B cell (primary cell): ENCODE data around the gene MME. TPM values are rescaled to one million over a fixed set of nuclear protein-coding genes. Genes with fewer than 3 reads are reported as not detected.

Experiments used
- ATAC-seq: fragments of 200-7000 bp; cut with Tn5 transposase; one replicate; pipeline ENCODE4 v1.10.0; 2021; ENCODE audit warnings: low read depth, mild to moderate bottlenecking, moderate number of reproducible peaks, moderate library complexity
- CTCF ChIA-PET: fragments of 350-600 bp; sonication (Branson Sonifier 250); formaldehyde crosslinking; loops from one replicate; lab custom pipeline; 2021; ENCODE audit warnings: antibody characterized with exemption, inconsistent platforms; lab: Charles Lee
- POLR2A ChIA-PET: fragments of 350-600 bp; sonication (Branson Sonifier 250); formaldehyde crosslinking; loops from one replicate; lab custom pipeline; 2021; ENCODE audit warnings: antibody characterized with exemption; lab: Charles Lee
- DNase-seq: peaks from one replicate; pipeline ENCODE4 v3.0.0; 2013
- H2AFZ ChIP-seq: 2 replicates; pipeline ENCODE4 v1.6.1; 2012; ENCODE audit warnings: mild to moderate bottlenecking, low read depth, low read length; ENCODE audit not compliant: insufficient read depth, poor library complexity, severe bottlenecking
- H3K27ac ChIP-seq, 2 donors: 1 replicate in 1 of 2; 2 replicates in 1 of 2; pipeline ENCODE4 v1.5.1; 2012 to 2013; ENCODE audit warnings: low read length in 2 of 2, mild to moderate bottlenecking in 2 of 2, moderate library complexity in 1 of 2
- H3K27me3 ChIP-seq, 4 experiments: fragments of 200-600 bp in 1 of 4; sonication (generic) in 1 of 4; replicated peaks in 1 of 4; 1 replicate in 2 of 4; 2 replicates in 2 of 4; pipeline versions ENCODE4 v1.6.1 to v1.7.0; 2013 to 2016; ENCODE audit warnings: low read length in 3 of 4, mild to moderate bottlenecking in 2 of 4, mixed read lengths in 1 of 4, moderate library complexity in 1 of 4; ENCODE audit not compliant: insufficient read depth in 4 of 4, control insufficient read depth in 3 of 4; ENCODE audit errors: control extremely low read depth in 1 of 4
- H3K36me3 ChIP-seq, 2 experiments: replicated peaks in 1 of 2; 1 replicate in 1 of 2; 2 replicates in 1 of 2; pipeline versions ENCODE4 v1.6.1 to v1.7.1; 2013; ENCODE audit warnings: low read length in 1 of 2; ENCODE audit not compliant: insufficient read depth in 2 of 2, control insufficient read depth in 1 of 2; ENCODE audit errors: control extremely low read depth in 1 of 2, extremely low read depth in 1 of 2
- H3K4me1 ChIP-seq, 2 donors: fragments of 200-600 bp in 1 of 2; sonication (generic) in 1 of 2; 1 replicate in 1 of 2; 2 replicates in 1 of 2; pipeline versions ENCODE4 v1.5.1 to v1.6.1; 2013 to 2017; ENCODE audit warnings: low read length in 2 of 2; ENCODE audit not compliant: control insufficient read depth in 2 of 2, insufficient read depth in 2 of 2
- H3K4me2 ChIP-seq: replicated peaks from 2 replicates; pipeline ENCODE3; 2012; ENCODE audit warnings: mild to moderate bottlenecking, low read depth, low read length; ENCODE audit not compliant: poor library complexity, severe bottlenecking
- H3K4me3 ChIP-seq, 5 experiments: fragments of 200-600 bp in 1 of 5; sonication (generic) in 1 of 5; 1 replicate in 3 of 5; 2 replicates in 2 of 5; pipeline versions ENCODE4 v1.5.1 to v1.7.0; 2011 to 2016; ENCODE audit warnings: low read length in 4 of 5, mild to moderate bottlenecking in 4 of 5, low read depth in 2 of 5, control low read depth in 1 of 5, moderate library complexity in 1 of 5; ENCODE audit not compliant: insufficient read depth in 1 of 5; ENCODE audit errors: control extremely low read depth in 1 of 5, extremely low read depth in 1 of 5
- H3K79me2 ChIP-seq: fragments of 200-600 bp; sonication (generic); one replicate; pipeline ENCODE4 v1.6.0; 2016; ENCODE audit warnings: low read length; ENCODE audit not compliant: control insufficient read depth, insufficient read depth
- H3K9ac ChIP-seq: fragments of 200-600 bp; sonication (generic); 2 replicates; pipeline ENCODE4 v1.6.1; 2017; ENCODE audit warnings: mild to moderate bottlenecking, low read length, moderate library complexity
- H3K9me3 ChIP-seq, 3 donors: one replicate each; pipeline versions ENCODE4 v1.6.1 to v1.7.1; 2013; ENCODE audit warnings: low read length in 2 of 3; ENCODE audit not compliant: control insufficient read depth in 2 of 3, insufficient read depth in 1 of 3; ENCODE audit errors: control extremely low read depth in 1 of 3
- H4K20me1 ChIP-seq: 2 replicates; pipeline ENCODE4 v1.6.0; 2012; ENCODE audit warnings: mild to moderate bottlenecking, low read length; ENCODE audit not compliant: insufficient read depth, control insufficient read depth, poor library complexity, severe bottlenecking
- H3K27ac Mint-ChIP-seq: one replicate; pipeline ENCODE4 v1.8.0; 2021; ENCODE audit warnings: mixed read lengths
- H3K27me3 Mint-ChIP-seq: one replicate; pipeline ENCODE4 v1.8.0; 2021; ENCODE audit warnings: mixed read lengths
- H3K4me1 Mint-ChIP-seq: one replicate; pipeline ENCODE4 v1.8.0; 2021; ENCODE audit warnings: mixed read lengths
- H3K4me3 Mint-ChIP-seq: one replicate; pipeline ENCODE4 v1.8.0; 2021; ENCODE audit warnings: mixed read lengths
- H3K9me3 Mint-ChIP-seq: one replicate; pipeline ENCODE4 v1.8.0; 2022; ENCODE audit warnings: mixed read lengths; ENCODE audit not compliant: insufficient read depth
- CTCF ChIP-seq: fragments of 200-600 bp; IDR thresholded peaks from one replicate; pipeline ENCODE4 v1.8.0; 2022; ENCODE audit warnings: antibody characterized with exemption, mild to moderate bottlenecking
- EZH2 ChIP-seq: IDR thresholded peaks from 2 replicates; pipeline ENCODE4 v1.6.1; 2012; ENCODE audit warnings: borderline replicate concordance, low read depth, mild to moderate bottlenecking, moderate library complexity, low read length; ENCODE audit not compliant: insufficient read depth, poor library complexity, severe bottlenecking
- WGBS: methylation state at CpG from one replicate; pipeline ENCODE4 v1.1.5; 2013; ENCODE audit warnings: missing lambda C conversion rate; ENCODE audit not compliant: insufficient coverage; 5-methylcytosine and 5-hydroxymethylcytosine counted together
- intact Hi-C: fragments of 100-400 bp; cut with micrococcal nuclease; formaldehyde crosslinking; loops from one replicate; pipeline ENCODE4 v1.10.0; 2022
- polyA plus RNA-seq: library from polyadenylated mRNA; depleted of rRNA; stranded (reverse); fragments of >200 nt; gene quantifications from 2 replicates; pipeline ENCODE4 v1.2.3, GENCODE V29; 2012
- total RNA-seq, 2 donors: library from RNA; stranded (reverse); fragments of 120-200 nt in 1 of 2; gene quantifications; 1 replicate in 1 of 2; 2 replicates in 1 of 2; pipeline versions ENCODE4 v1.2.3 to v1.2.4, GENCODE V29; 2013 to 2022

The MME gene
- total and polyA plus RNA-seq, 2 donors (not counting 1 experiment from before 2014, with no cell fraction given) = 0.88 to 11.2 TPM

GRCh38 chr3:155217591-155217990, 137.5 kb downstream of the MME start:
- no peak for DNase-seq
- ATAC-seq = no peak
- CTCF ChIA-PET = no interaction called here
- intact Hi-C loops = no loop called here
- TF ChIP-seq CTCF (no peak), EZH2 (no peak)
- H4K20me1 ChIP-seq = no peaks in the 10 kb centered on the region
- no peaks in the 10 kb centered on the region for H3K36me3 ChIP-seq
- H3K9me3 ChIP-seq = peaks cover 0 to 1% (median 0%) of the 10 kb centered on the region in 3 donors
- no peak overlapping the region for H3K4me3 ChIP-seq
- no peak overlapping the region for H3K9ac ChIP-seq
- H3K4me1 Mint-ChIP-seq = no peaks in the 10 kb centered on the region
- no peaks in the 10 kb centered on the region for H3K79me2 ChIP-seq
- H3K27me3 Mint-ChIP-seq = no peaks in the 10 kb centered on the region
- H3K27me3 ChIP-seq = no peaks in the 10 kb centered on the region
- no peaks in the 10 kb centered on the region for H3K4me1 ChIP-seq
- no peak overlapping the region for H3K4me2 ChIP-seq
- H3K9me3 Mint-ChIP-seq = peaks cover 2% of the 10 kb centered on the region
- H3K27ac ChIP-seq = no peak overlapping the region
- no peak overlapping the region for H3K27ac Mint-ChIP-seq
- H2AFZ ChIP-seq = no peak overlapping the region
- H3K4me3 Mint-ChIP-seq = no peak overlapping the region
- POLR2A ChIA-PET = no interaction called here
- WGBS = no CpG with 5 or more reads among the region's 5 CpGs

- H3K4me1 ChIP-seq = no peaks in the 10 kb centered on the region
- WGBS = 96% methylated on average over 4 of the region's 7 CpGs
- H3K27me3 Mint-ChIP-seq = no peaks in the 10 kb centered on the region
- no peaks in the 10 kb centered on the region for H3K36me3 ChIP-seq
- no peak for DNase-seq
- intact Hi-C loops = no loop called here
- POLR2A ChIA-PET = no interaction called here
- H3K79me2 ChIP-seq = no peaks in the 10 kb centered on the region
- no peaks in the 10 kb centered on the region for H3K27me3 ChIP-seq
- no peak for TF ChIP-seq CTCF
- TF ChIP-seq EZH2 = no peak
- no peaks in the 10 kb centered on the region for H4K20me1 ChIP-seq
- H3K9ac ChIP-seq = no peak overlapping the region
- CTCF ChIA-PET = no interaction called here
- peaks cover 2% of the 10 kb centered on the region for H3K9me3 Mint-ChIP-seq
- H3K4me3 Mint-ChIP-seq = no peak overlapping the region
- no peaks in the 10 kb centered on the region for H3K4me1 Mint-ChIP-seq
- no peak overlapping the region for H3K27ac Mint-ChIP-seq
- H3K4me3 ChIP-seq = no peak overlapping the region
- H2AFZ ChIP-seq = no peak overlapping the region
- ATAC-seq = no peak
- peaks cover 0 to 1% (median 0%) of the 10 kb centered on the region in 3 donors for H3K9me3 ChIP-seq
- H3K27ac ChIP-seq = no peak overlapping the region
- no peak overlapping the region for H3K4me2 ChIP-seq
Measured at GRCh38 chr3:155218462-155218861, 138.3 kb downstream of the MME start.
